ENCODE data around the gene GRM2. TPM values are rescaled to one million over a fixed set of nuclear protein-coding genes. Genes with fewer than 3 reads are reported as not detected.

GRM2 gene
- total and polyA plus RNA-seq, 10 of the 15 experiments (the other 5 are each of a cell fraction or from before 2014, with no cell fraction given), result 0.01 to 0.14 (median 0.06) TPM; not detected in 5

- intact Hi-C loops (cut with micrococcal nuclease; ENCODE audit: unreplicated experiment), result loop anchor here (5.0 kb wide), 1 partner anchor 286 kb away; the partner anchor contains the start of gene MANF
- TF ChIP-seq SMC3 (IDR thresholded peaks at IDR 0.05; ENCODE audit: borderline replicate concordance, low read length) (no peak), MEF2A (IDR thresholded peaks at IDR 0.05; ENCODE audit: insufficient read depth, low read depth, low read length) (no peak), JUND (IDR thresholded peaks at IDR 0.05; ENCODE audit: low read depth, low read length) (no peak), HDAC6 (IDR thresholded peaks at IDR 0.05; ENCODE audit: unreplicated experiment) (no peak), EZH2 (IDR thresholded peaks at IDR 0.05; ENCODE audit: borderline replicate concordance, control insufficient read depth, low read depth, low read length) (no peak), RBBP5 (conservative IDR thresholded peaks at IDR 0.05) (no peak), SREBF2 (IDR thresholded peaks at IDR 0.05; ENCODE audit: low read length) (no peak), YBX1 (IDR thresholded peaks at IDR 0.05) (no peak), TBL1XR1 (IDR thresholded peaks at IDR 0.05; ENCODE audit: low read depth, low read length) (no peak), EGR1 (IDR thresholded peaks at IDR 0.05; ENCODE audit: borderline replicate concordance in 1 of 2, low read depth in 2 of 2, low read length in 2 of 2) (no peak)
- TF ChIP-seq, protein P1, sequence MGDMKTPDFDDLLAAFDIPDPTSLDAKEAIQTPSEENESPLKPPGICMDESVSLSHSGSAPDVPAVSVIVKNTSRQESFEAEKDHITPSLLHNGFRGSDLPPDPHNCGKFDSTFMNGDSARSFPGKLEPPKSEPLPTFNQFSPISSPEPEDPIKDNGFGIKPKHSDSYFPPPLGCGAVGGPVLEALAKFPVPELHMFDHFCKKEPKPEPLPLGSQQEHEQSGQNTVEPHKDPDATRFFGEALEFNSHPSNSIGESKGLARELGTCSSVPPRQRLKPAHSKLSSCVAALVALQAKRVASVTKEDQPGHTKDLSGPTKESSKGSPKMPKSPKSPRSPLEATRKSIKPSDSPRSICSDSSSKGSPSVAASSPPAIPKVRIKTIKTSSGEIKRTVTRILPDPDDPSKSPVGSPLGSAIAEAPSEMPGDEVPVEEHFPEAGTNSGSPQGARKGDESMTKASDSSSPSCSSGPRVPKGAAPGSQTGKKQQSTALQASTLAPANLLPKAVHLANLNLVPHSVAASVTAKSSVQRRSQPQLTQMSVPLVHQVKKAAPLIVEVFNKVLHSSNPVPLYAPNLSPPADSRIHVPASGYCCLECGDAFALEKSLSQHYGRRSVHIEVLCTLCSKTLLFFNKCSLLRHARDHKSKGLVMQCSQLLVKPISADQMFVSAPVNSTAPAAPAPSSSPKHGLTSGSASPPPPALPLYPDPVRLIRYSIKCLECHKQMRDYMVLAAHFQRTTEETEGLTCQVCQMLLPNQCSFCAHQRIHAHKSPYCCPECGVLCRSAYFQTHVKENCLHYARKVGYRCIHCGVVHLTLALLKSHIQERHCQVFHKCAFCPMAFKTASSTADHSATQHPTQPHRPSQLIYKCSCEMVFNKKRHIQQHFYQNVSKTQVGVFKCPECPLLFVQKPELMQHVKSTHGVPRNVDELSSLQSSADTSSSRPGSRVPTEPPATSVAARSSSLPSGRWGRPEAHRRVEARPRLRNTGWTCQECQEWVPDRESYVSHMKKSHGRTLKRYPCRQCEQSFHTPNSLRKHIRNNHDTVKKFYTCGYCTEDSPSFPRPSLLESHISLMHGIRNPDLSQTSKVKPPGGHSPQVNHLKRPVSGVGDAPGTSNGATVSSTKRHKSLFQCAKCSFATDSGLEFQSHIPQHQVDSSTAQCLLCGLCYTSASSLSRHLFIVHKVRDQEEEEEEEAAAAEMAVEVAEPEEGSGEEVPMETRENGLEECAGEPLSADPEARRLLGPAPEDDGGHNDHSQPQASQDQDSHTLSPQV (IDR thresholded peaks at IDR 0.05), result no peak
- no peak for DNase-seq (ENCODE audit: low read depth, low spot score)
- no TSS peak for BruUV-seq (replicated peaks)
- in situ Hi-C loops (cut with MboI), result no loop called here
- WGBS (ENCODE audit: insufficient coverage, insufficient replicate concordance, low lambda C conversion rate, missing lambda C conversion rate), result 87% methylated on average over 4 of the region's 4 CpGs
- Histone ChIP-seq H3K79me2 (ENCODE audit: control insufficient read depth, insufficient read depth, low read length) (peaks cover 19% of the 10 kb centered on the region), H3K9me3 (replicated peaks; ENCODE audit: control insufficient read depth, insufficient read depth, low read length) (no peaks in the 10 kb centered on the region), H3K4me1 (ENCODE audit: control insufficient read depth, insufficient read depth, low read length) (peaks cover 22% of the 10 kb centered on the region), H3K27me3 (replicated peaks in 1 of 2; ENCODE audit: control insufficient read depth in 2 of 2, insufficient read depth in 2 of 2, low read length in 1 of 2) (no peaks in the 10 kb centered on the region), H3K27ac (ENCODE audit: control insufficient read depth, insufficient read depth) (0 out of 2 replicates have a peak overlapping the region, but pooled peaks have one; percentile 22), H2AFZ (ENCODE audit: control insufficient read depth, low read depth, low read length) (no peak overlapping the region), H4K20me1 (ENCODE audit: control insufficient read depth, insufficient read depth) (peaks cover 3% of the 10 kb centered on the region; the same call in 1 of the 2 replicates), H3K4me2 (ENCODE audit: control insufficient read depth, insufficient read depth) (peak overlapping the region; percentile 98), H3K9ac (ENCODE audit: control insufficient read depth, insufficient read depth, low read length) (no peak overlapping the region), H3K4me3 (no peak overlapping the region; the same call in 1 of the 2 replicates), H3K36me3 (ENCODE audit: control insufficient read depth in 2 of 2, insufficient read depth in 2 of 2, low read length in 1 of 2) (no peaks in the 10 kb centered on the region; a peak in 3 of 4 replicates)
- ATAC-seq, result no peak
- no peak for FAIRE-seq
- ChIA-PET SMC1A (ENCODE audit: uncharacterized antibody, unreplicated experiment) (interaction anchor here (1.1 to 8.7 kb wide), 5 partner anchors 8 to 172 kb away, joined by 3 to 168 read pairs (median 7); partner anchors contain the start of gene DCAF1), POLR2A (interaction anchor here (0.6 to 7.5 kb wide), 4 partner anchors 9 to 173 kb away, joined by 3 to 105 read pairs (median 21); partner anchors contain the start of gene DCAF1), CTCF (interaction anchor here (0.7 to 14.0 kb wide), 7 partner anchors 8 to 283 kb away, joined by 3 to 331 read pairs (median 16); partner anchors contain the start of genes DCAF1 and RBM15B), RAD21 (ENCODE audit: unreplicated experiment) (interaction anchor here (1.0 to 9.9 kb wide), 5 partner anchors 8 to 290 kb away, joined by 3 to 189 read pairs (median 5); partner anchors contain the start of gene DCAF1)
Measured at GRCh38 chr3:51673181-51673801, 33.6 kb upstream of the GRM2 start.
